GM19193 (cell line): ENCODE results near the gene SFT2D3.

Source experiments
- POLR2A ChIP-seq: IDR thresholded peaks from 4 replicates; pipeline ENCODE4 v1.6.1; 2011; ENCODE audit not compliant: insufficient read depth, insufficient read length; ENCODE audit errors: extremely low read depth

The SFT2D3 gene

GRCh38 chr2:127735044-127735443 is 33.7 kb downstream of the SFT2D3 start:
- TF ChIP-seq POLR2A = no peak

GRCh38 chr2:127735537-127736399 is 34.5 kb downstream of the SFT2D3 start:
- TF ChIP-seq POLR2A = no peak

- TF ChIP-seq POLR2A = no peak
Observed at GRCh38 chr2:127737892-127738291, 36.6 kb downstream of the SFT2D3 start.

DNA sequence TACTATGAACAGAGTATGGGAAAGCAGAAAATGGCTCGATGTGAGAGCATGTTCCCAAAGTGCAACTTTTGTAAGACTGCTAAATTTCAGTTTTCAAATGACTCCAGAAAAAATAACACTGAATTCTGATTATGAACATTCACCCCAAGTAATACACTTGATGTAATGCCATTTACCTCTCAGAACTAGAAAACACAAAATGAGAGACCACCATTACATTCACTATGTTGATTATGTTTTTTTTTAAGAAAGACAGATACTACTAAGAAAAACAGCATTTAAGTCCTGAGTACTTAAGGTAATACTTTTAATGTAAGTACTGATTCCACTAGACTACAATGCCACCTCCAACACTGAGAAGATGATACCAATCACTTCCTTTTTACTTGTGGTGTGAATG is 38.5 kb downstream of the SFT2D3 start:
- TF ChIP-seq POLR2A = no peak

DNA sequence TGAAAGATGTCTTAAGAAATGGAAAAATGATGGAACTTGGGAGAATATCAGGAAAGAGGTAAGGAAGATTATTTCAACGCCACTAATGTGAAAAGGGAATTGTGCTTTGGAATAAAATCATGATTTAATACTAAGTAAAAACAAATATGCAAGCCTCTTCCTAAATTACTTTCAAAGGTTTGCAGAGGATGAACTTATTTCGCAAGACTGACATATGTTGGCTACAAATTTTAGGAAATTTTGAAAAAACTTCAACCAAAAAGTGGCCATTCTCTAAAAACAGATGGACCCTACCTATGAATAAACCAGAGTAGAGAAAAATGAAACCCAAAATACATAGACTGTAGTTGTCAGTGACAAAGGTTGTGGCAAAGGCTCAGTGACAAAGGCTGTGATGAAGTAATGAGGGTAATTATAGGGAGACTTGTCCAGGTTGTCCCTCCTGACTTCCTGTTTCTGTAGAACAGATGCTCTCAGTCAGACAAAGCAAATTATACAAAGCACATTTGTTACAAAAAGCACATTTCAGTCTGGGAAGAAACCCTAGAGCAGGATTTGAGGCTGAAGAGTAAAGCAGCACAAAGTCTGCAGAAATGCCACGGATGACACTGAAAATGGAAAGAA is 39.5 kb downstream of the SFT2D3 start:
- TF ChIP-seq POLR2A = no peak

DNA sequence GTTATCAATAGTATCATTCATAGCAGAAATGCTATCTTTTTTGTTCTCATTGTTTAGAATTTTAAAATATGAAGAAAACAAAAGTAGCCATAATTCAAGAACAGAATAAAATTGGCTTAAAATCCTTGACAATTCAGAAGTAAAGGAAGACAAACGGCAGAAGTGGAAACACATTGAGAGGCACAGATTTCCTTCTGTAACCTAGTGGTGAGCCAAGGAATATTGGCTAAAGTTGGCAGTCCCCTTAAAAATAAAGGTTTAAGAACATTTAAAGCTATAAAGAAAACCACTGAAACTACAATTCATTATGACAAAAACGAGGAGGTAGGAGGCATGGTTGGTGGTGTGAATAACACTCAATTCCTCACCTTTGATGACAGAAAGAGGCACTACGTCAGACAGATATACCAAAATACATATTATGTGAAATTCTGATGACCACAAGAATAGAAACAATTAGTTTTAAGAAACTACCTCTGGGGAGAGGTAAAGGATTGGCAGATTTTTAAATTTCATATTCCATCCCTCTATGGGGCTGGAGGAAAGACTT is 42.3 kb downstream of the SFT2D3 start:
- no peak for TF ChIP-seq POLR2A

GRCh38 chr2:127747621-127748020 is 46.3 kb downstream of the SFT2D3 start:
- no peak for TF ChIP-seq POLR2A

- TF ChIP-seq POLR2A = no peak
Observed at GRCh38 chr2:127753374-127753773, 52.1 kb downstream of the SFT2D3 start.

- TF ChIP-seq POLR2A = no peak
Observed at GRCh38 chr2:127754186-127754585, 52.9 kb downstream of the SFT2D3 start.
